NOMO-1 treated with dmso at 0.1 percent for 144 hours (cell line): Measurements from ENCODE around the gene GOLT1A.

Experiments used
- DNase-seq: peaks from one replicate; lab custom pipeline; 2025; ENCODE audit not compliant: unreplicated experiment; lab: John Stamatoyannopoulos, UW

GOLT1A gene, protein sequence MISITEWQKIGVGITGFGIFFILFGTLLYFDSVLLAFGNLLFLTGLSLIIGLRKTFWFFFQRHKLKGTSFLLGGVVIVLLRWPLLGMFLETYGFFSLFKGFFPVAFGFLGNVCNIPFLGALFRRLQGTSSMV

DNA sequence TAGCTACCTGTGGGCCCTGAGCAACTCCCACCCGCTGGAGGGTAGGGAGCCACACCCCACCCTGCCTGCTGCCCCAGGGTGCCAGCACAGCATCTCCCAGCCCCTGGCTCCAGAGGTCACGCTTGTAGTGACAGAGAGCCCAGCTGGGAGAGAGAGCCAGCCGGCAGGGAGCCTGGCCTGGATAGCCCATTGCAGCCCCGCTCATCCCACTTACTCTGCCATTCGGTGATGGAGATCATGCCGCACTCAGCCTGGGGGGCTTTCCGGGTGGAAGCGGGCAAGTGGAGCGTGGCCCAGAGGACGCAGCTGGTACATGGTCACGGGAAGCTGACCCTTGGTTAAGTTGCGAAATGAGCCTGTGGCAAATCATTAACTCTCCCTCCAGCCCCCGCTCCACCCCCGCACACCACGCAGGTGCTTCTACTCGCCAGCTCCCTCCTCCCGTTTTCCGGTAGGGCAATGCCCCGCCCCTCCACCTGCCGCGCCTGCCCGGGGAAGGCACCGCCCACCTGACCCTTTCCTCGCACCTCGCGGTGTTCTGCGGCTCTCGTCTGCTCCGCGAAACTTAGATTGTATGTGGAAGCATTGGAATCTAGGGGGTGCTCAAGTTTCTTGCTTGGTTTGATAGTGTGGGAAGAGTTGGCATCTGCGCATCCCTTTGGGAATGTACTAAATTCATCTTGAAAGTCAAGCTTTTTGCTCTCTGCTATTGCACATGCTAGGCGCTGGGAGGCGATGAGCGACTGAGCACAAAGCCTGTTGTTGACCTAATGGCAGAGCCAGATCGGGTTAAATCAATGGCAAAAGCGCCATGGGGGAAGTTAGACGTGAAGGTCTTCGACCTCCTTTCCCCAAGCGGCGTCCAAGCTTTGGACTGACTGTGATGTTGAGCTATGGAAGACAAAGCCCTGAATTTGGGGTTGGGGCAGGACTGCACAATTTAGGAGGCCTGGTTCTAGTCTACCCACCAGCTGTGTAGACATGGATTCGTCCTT lies at the start of gene GOLT1A:
Gene GOLT1A, minus strand, starts transcription at position 321 of the 995 bp plus-strand sequence. Its CDS starts 82 bp downstream, at position 239.
- DNase-seq: peak; percentile 15

DNA sequence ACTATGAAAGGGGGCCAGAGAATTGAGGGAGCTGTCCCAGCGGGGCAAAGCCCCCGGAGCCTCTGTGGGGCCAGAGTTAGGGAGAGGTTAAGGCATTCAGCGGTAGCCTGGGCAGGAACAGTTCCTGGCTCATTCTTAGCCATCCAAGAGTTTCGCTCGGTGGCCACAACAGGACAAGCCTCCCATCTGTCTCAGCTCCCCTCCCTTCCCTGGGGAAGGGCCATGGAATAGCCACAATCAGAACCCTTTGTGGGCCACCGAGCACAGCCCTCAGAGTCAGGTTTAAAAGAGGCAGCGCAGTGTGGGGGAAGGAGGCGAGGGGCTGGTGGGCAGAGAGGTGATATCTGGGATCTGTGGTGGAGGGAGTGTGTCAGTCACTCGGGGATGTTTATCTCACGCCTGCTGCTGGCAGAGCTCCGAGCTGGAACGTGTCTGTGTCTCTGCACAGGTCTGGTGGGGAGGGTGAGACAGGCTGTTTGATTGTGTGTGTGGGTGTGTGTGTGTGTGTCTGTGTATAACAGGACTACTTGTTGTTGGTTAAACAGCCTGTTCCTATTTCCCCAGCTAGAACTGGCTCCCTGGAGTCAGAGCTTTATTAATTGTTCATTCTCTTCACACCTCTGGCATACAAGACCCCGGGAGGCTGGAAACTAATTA lies 49.6 kb upstream of the GOLT1A start:
- DNase-seq: no peak

DNA sequence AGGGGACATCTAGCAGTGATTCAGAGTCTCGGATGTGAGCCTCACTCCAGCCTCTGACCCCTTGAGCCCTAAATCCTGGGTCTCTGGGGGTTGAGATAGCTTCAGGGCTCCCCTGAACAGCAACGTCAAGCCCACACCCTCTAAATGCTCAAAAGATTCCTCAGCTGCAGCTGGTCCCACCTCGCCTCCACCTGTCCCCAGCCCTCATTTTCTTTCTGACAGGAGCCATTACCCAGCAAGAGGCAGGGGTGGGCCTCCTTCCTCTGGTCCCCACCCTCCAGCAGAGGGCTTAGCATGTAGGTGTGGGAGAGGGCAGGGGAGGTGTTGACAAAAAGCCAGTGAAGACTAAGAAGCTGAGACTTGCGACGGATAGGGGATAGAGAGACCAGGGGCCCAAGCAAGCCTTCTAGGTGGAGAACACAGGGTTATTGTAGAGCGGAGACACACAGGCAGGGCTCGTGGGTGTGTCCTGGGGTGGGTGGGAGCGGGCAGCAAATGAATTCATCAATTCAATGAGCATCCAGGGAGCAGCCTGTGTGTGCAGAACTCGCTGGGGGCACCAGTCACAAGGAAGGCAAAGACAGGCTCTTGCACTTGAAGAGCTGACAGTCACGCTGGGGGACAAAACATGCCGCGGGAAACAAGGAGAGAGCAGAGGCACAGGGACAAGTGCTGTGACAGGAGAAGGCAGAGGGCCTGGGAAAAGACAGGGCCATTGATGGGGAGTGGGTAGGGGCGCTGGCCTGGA lies 48.9 kb upstream of the GOLT1A start:
- DNase-seq: no peak

DNA sequence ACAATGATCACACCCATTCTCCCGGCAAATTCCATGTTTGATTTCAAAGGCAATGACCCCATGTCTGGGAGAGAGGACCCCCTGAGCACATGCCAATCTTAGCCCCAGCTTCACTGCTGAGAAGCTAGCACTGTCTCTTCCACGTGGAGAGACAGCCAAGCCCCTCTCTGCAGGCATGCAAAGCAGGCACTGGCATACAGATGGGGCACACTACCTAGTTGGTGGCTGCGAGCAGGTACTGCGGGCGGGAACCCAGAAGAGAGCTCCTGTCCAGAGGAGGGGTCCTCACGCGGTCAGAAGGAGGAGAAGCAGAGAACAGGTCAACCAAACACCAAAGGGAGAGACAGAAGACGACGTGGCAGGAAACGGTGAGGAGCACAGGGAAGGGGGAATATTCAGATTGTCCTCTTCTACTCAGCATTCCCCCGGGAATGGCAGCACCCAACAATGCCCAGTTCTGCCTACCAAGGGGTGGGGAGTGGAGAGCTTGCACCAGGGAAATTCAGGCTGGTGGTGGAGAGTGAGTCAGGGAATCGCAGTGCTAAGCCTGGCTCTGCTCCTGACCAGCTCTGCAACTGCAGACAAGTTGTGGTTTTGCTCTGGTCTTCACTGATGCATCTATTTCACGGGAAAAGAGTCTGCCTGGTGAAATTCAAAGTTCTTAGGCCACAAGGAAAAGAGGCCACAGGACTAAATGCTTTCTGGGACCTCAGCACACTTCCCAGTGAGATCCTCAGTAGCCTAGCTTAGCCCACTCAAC lies 48.1 kb upstream of the GOLT1A start:
- DNase-seq: no peak

DNA sequence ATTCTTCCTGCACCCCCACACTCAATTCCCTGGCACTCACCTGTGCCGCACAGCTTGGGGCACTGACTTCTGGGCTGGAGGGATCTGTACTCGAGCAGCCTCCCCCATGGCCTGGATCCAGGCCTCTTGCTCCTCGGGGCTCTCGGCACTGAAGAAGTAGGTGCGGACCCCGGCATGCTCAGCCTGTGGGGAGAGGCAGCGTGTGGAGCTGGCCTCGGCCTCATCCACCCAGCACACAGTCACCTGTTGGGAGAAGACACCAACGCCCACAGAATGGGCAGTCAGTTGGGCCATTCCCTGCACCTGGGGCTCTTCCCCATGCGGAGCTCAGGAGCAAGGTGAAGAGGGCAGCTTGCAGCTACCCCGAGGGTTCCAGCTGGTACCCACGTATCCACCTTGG lies 47.5 kb upstream of the GOLT1A start:
- DNase-seq: no peak

DNA sequence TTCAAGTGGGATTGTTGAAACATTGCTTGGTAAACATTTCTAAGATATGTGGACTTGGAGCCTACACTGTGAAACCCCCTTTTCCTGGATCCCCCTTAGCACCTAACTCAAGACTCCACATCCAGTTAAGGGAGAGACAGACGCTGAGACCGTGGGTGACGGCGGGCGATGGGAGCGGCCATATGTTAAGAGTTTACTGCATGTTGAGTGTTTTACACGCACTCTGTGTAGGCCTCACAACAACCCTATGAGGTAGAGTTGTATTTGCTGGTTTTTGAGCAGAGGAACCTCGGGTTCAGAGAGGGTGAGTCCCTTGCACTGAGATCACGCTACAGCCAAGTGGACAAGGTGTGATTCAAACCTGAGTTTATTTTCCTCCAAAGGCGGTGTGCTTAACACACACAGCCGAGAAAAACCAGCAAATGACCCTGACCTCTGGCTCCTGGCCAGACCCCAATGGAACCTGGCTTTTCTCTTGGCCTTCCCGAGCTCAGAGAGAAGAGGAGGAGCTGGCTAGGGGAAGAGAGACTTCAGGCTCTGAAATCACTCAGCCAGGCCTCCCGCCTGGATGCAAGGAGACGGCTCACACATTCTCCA lies 46.9 kb upstream of the GOLT1A start:
- DNase-seq: no peak

DNA sequence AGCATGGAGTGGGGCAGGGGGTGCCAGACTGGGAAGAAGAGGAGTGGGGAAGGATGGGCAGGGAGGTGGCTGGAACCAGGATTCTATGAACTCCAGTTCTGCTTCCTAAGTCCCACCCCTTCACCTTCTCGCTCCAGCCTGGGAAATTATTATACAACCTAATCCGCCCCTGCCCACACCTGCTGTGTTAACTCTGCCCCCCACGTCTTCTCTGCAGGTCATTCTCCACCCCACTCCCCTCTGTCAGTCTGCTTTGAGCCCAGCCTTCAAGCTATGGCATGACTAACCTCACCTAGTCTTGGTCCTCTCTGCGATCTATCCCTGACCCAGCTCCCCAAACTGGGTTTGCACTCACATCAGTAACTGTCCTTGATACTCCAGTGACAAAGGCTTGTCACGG lies 46.0 kb upstream of the GOLT1A start:
- no peak for DNase-seq

DNA sequence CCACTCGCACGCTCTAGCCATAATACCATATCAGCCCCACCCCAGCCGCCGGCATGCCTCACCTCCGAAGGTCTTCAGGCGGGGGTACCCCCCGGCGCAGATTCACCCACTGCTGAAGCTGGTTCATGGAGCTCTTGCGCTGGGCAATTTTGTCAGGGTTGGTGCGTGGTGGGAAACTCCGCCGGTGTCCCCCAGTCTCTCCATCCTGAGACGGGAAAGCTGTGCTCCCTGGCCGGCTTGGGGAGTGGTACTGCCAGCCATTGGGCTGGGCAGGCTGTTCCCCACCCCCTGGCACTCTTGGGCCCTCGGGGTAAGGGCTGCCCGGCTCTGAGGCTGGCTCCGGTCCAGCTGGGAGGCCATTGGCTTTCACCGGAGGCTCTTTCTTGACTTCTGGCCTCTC lies 45.4 kb upstream of the GOLT1A start:
- no peak for DNase-seq

DNA sequence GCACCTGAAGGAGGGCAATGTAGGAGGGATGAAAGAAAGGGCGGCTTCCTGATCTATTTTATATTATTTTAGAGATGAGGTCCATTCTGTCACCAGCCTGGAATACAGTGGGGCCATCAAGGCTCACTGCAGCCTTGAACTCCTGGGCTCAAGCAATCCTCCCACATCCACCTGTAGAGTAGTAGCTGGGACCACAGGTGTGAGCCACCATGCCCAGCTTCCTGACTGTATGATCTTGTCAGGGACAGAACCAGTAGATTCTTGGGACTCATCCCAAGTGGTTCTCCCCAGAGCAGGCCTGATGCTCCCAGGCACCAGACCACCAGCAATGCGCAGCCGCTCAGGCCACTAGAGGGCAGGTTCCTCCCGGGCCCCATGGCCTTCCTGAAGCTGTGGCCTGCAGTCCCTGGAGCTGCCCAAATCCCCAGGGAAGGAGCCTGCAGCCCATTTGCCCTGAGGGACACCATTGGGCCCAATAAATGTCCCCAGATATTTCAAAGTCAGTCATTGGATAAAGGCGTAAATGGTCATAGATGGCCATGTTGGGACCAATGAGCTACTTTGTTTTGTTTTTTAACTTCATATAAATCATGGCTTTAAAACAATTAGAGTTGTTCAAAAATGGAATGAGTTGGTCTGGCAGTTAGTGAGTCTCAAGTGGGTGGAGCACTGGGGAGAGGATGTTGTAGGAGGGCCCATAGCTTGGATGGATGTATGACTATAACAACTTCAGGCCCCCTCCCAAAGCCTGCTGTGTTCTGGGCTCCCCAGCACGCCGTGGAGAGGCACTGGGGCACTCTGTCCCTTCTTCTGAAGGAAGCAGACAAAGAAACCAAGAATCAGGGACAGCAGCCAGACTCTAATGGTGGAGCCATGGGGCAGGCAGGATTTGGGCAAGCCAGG lies 44.7 kb upstream of the GOLT1A start:
- DNase-seq: peak; percentile 4

DNA sequence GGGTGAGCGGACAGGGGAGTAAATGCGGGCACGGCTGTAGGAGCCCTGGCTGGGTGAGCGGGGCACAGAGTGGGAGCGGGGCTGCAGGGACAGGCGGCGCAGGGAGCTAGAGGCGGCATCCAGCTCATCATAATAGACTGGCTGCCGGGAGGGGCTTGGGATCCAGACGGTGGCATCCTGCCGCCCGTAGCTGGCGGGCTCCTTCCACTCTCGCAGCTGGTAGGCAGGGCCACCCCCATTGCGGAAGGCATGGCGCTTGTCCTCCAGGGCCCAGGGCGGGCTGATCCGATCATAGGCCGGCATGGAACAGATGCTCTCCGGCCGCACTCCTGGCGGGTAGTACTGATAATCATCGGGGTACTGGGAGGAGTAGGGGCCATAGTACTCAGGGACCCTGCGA lies 43.7 kb upstream of the GOLT1A start:
- DNase-seq: no peak

DNA sequence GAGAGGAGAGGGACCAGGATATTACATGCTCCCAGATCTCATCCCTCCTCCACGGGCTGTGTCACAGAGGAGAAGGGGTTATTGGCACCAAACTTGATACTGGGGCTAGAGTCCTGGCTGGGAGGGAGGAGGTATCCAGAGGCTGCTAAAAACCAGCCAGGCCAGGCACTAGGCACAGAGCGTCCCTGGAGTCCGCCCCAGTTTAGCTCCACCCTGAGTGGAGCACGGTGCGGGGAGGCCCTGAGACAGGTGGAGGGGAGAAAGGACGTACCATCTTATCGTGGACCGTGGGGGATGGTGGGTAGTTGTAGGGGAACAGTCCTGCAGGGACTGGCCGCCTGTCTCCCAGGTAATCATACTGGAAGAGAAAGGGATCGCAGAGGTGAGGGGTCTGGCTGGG lies 42.7 kb upstream of the GOLT1A start:
- no peak for DNase-seq

DNA sequence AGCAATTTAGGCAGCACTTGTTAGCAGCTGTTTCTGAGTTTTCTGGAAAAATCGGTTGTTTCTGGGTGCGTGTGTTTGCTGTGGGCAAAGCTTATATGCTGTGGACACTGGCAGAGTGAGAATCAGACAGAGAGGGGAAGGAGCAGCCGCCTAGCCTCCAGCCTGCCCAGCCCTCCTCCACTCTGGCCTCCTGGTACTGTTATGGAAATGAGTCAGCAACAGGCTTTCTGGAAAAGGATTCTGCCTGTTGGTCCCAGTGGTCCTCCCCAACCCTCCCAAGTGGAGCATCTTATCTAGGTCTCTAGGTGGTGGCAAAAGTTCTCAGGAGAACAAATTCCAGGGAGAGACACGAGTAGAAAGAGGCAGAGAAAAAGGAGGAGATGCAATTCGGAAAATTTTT lies 42.2 kb upstream of the GOLT1A start:
- DNase-seq: no peak

DNA sequence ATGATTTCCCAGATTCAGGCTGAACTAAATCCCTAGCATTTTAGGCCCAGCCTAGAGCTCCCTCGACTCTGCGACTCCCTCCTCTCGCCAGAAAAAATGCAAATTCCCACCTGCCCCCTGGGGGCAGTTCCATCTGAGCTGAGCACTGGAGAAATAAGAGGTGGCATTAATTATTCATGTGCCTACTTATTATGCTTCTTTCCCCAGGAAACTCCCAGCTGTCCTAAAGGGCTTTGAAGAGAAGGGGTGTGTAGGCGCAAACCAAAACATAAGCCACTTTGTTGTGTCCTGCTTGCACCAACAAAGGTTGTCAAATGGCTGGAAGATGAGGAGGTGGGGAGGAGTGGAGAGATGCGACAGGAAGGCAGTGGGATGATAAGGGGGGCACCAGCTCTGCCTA lies 41.4 kb upstream of the GOLT1A start:
- DNase-seq: no peak

DNA sequence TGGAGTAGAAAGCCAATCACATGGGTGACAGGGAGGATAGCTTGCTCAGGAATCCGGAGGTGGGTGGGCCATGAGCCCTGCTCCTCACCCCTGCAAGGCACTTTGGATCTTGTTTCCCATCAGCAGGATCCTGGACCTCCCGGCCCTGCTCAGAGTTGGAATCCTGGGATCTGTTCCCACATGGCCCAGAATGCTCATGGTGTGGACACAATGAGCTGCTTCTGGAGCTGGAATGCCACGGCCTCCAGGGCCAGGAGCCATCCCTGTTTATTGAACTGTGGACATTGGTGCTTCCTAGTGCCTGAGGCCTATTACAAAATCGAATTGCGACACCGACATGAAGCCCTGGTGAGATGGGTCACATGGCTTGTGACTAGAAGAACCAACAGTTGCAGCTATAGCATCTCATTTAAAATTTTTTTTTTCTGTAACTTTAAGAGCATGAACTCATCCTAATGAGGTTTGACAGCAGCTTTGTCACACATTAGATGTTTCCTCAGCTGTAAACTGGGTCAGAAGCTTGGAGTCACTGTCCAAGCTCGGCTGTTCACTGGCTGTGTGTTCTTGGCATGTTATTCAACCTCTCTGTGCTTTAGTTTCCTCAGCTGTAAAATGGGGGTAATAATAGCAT lies 40.4 kb upstream of the GOLT1A start:
- peak; percentile 65 for DNase-seq

DNA sequence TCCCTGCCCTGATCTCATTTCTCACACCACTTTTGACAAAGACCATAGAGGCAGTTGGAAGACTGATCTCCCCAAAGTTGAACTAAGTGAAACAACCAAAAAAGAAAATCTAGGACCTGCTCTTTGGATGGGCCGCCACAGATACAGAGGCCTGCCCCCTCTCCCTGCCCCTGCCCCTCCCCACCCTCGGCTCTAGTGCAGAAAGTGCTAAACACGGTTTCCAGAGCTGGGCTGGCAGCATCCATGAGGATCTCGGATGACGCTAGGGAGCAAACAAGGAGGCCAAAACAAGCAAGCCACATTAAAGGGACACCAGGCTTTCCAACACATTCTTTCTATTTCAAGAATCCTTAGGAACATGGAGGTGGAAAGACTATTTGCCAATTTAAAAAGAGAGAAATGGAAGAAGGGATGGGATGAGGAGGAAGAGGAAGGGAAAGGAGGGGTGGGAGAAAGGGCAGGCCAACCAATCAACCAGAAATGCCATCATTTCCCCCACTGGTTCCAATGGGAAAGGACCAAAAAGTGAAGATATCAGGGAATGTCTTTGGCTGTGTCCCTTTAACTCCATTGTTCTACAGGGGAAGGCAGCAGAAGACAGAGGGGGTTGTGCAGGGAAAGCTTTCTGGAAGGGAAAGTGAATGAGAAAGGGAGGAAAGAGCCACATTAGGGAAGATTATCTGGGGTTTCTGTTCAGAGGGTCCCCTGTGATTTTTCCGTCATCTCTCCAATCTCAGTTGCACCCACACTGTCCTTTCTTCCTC lies 38.3 kb upstream of the GOLT1A start:
- no peak for DNase-seq

DNA sequence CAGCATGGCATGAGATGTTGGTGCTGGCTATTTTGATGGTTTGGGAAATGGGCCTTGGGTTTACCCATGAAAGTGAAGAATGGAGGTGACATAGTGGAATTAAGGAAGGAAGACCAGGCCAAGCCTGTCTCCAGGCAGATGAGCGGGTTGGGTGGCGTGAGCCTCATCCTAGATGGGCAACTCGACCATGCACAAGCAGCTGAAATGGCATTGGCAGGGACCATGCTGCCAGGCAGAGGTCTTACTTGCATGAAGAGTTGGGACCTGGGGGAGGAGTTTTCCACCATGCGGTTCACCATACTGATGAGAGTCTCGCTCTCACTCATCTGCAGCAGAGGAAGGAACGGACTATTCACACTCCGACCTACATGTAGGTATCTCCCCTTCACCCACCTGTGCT lies 37.5 kb upstream of the GOLT1A start:
- no peak for DNase-seq

DNA sequence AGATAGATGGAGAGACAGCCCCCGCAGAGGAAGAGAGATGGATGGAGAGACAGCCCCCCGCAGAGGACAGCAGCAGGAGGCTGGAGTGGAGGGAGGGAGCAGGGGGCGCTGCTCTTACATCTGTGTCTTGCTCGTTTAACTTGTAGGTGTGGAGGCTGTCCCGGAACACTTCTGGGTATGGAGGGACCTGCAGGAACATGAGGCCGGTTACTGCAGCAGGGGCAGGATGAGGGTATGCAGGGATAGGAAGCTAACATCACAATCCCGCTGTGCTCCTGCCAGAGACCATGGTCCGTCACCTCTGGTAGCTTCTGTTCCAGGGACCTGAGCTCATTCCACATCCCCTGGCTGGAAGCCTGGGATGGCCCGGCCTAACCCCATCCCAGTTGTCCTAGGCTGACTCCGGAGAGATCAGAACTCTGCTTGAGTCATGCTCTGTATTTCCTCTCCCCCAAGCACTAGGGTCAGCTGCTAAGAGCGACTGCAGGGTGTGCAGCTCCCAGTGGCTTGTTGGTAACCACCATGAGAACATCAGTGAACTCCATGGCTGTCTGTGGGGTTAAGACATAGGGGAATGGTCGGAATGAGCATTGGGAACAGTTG lies 36.7 kb upstream of the GOLT1A start:
- no peak for DNase-seq
